KMS-11 (cell line): ENCODE results near the gene AKTIP.

Experiments used
- H2AFZ ChIP-seq: fragments of 200-600 bp; sonication (generic); 2 replicates; pipeline ENCODE4 v1.6.1; 2016; ENCODE audit warnings: antibody characterized with exemption, mixed run types, low read depth
- H3K27ac ChIP-seq: fragments of 200-600 bp; sonication (generic); 2 replicates; pipeline ENCODE4 v1.6.1; 2016; ENCODE audit warnings: mild to moderate bottlenecking, mixed run types
- H3K27me3 ChIP-seq: fragments of 200-600 bp; sonication (generic); 2 replicates; pipeline ENCODE4 v1.6.1; 2017; ENCODE audit warnings: mild to moderate bottlenecking, low read depth, mixed run types, moderate library complexity; ENCODE audit not compliant: insufficient read depth
- H3K36me3 ChIP-seq: fragments of 200-600 bp; sonication (generic); 2 replicates; pipeline ENCODE4 v1.6.1; 2017; ENCODE audit warnings: mild to moderate bottlenecking, mixed run types; ENCODE audit not compliant: insufficient read depth
- H3K4me1 ChIP-seq: fragments of 200-600 bp; sonication (generic); 2 replicates; pipeline ENCODE4 v1.6.1; 2016; ENCODE audit warnings: mild to moderate bottlenecking, low read depth, mixed run types; ENCODE audit not compliant: poor library complexity, severe bottlenecking
- H3K4me2 ChIP-seq: fragments of 200-600 bp; sonication (generic); 2 replicates; pipeline ENCODE4 v1.7.0; 2016; ENCODE audit warnings: mild to moderate bottlenecking, mixed run types
- H3K4me3 ChIP-seq: fragments of 200-600 bp; sonication (generic); IDR thresholded peaks from 2 replicates; pipeline ENCODE4 v1.6.1; 2017; ENCODE audit warnings: low read depth, low read length, mixed read lengths; ENCODE audit not compliant: insufficient read depth
- H3K79me2 ChIP-seq: fragments of 200-600 bp; sonication (generic); 2 replicates; pipeline ENCODE4 v1.6.1; 2016; ENCODE audit warnings: low read depth, mixed run types; ENCODE audit not compliant: insufficient read depth
- H3K9ac ChIP-seq: fragments of 200-600 bp; sonication (generic); 2 replicates; pipeline ENCODE4 v1.6.1; 2016; ENCODE audit warnings: mild to moderate bottlenecking, mixed run types
- H4K20me1 ChIP-seq: fragments of 200-600 bp; sonication (generic); 2 replicates; pipeline ENCODE4 v1.6.1; 2016; ENCODE audit warnings: mild to moderate bottlenecking, mixed run types; ENCODE audit not compliant: insufficient read depth
- TF ChIP-seq, protein P1 (sequence below): fragments of 200-600 bp; sonication (generic); conservative IDR thresholded peaks from 2 replicates; pipeline ENCODE4 v1.6.1; 2017; ENCODE audit warnings: low read depth, mild to moderate bottlenecking, antibody characterized with exemption, low read length, moderate library complexity, mixed read lengths

Gene AKTIP

DNA sequence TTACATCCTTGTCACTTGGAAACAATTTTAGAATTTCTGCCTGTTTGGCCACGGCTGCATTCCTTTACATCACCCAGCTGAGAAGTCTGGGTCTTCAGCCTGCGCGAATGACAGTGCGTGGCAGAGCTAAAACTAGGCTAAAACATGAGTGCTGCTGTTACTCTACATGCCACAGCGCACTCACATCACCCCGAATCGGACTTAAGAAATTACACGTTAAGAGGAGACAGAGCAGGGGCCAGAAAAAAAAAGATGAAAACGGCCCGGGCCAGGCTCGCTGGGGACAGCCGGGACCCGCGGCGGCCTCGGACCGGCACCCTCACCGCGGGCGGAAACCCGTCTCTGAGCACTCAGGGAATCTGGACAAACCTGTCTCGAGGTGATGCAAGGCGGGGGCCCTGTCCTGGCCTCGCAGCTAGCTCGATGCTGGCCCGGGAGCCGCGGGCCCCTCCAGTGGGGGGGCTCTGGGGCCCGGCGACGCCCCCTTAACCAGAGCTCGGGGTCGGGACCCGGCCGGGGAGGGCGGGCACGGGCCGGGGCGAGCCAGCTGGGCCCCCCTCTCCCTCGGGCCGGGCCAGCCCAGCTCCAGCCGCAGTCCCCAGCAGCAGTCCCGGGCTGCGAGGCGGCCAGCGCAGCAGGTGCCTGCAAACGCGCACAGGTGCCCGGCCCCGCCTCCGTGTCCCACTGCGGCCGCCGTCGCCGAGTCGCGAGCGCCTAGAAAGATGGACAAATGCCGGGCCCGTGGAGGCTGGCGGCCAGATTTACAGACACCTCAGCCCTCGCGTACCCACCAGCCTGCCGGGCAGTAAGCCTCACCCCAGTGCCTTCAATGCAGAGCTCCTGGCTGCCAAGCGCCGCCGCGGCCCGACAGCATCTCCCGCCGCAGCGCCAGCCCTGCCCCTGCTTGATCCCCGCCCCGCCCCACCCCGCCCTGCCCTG lies at the start of gene AKTIP:
Gene AKTIP, minus strand, starts transcription at position 879 of the 939 bp plus-strand sequence. CDS start 2,950 bp downstream, outside the sequence.
- peak within 1 kb of the TSS; percentile 59; the same call in 1 of the 2 replicates for H3K9ac ChIP-seq

DNA sequence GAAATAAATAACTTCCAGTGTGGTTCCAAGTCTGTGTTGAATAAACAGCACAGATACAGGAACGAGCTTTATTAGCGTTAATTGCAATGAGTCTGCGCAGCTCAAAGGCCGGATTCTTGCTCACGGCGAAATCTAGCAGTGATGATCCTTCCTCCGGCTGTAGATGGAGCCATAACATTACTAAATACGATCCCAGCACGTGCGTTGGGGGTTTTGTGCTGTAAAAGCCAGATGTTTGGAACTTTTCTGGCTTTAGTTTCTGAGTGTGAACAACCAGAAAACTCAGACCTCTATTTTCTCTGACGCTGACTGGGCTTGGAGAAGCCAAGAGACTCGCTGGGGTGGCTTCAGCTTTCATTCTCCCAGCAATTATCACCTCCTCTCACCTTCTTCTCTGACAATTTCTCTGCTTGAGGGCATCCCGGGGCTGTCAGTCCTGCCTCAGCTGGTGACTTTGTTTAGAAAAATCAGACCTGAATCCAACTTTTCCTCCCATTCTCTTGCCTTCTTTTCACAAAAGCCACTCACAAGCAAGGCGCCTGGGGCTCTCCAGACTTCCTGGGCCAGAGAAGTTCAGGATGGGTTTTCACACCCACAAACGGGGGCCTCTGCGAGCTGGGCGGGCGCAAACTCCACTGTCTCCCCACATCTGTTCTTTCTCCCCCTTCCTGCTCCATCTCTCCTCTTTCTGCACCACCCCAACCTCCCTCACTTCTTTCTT lies 47.1 kb upstream of the AKTIP start:
- no peak overlapping the region for H3K4me2 ChIP-seq
- no peaks in the 10 kb centered on the region for H3K27me3 ChIP-seq
- no peaks in the 10 kb centered on the region for H3K4me1 ChIP-seq
- TF ChIP-seq, protein P1, sequence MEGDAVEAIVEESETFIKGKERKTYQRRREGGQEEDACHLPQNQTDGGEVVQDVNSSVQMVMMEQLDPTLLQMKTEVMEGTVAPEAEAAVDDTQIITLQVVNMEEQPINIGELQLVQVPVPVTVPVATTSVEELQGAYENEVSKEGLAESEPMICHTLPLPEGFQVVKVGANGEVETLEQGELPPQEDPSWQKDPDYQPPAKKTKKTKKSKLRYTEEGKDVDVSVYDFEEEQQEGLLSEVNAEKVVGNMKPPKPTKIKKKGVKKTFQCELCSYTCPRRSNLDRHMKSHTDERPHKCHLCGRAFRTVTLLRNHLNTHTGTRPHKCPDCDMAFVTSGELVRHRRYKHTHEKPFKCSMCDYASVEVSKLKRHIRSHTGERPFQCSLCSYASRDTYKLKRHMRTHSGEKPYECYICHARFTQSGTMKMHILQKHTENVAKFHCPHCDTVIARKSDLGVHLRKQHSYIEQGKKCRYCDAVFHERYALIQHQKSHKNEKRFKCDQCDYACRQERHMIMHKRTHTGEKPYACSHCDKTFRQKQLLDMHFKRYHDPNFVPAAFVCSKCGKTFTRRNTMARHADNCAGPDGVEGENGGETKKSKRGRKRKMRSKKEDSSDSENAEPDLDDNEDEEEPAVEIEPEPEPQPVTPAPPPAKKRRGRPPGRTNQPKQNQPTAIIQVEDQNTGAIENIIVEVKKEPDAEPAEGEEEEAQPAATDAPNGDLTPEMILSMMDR: no peak; the same call in 1 of the 2 replicates
- no peaks in the 10 kb centered on the region for H3K79me2 ChIP-seq
- no peak overlapping the region for H3K4me3 ChIP-seq
- no peak overlapping the region for H2AFZ ChIP-seq
- no peak overlapping the region for H3K9ac ChIP-seq
- H3K27ac ChIP-seq: no peak overlapping the region
- H3K36me3 ChIP-seq: no peaks in the 10 kb centered on the region
- no peaks in the 10 kb centered on the region for H4K20me1 ChIP-seq

More for the DNA sequence above, at the start of gene AKTIP:
- no peaks in the 10 kb centered on the region for H4K20me1 ChIP-seq
- TF ChIP-seq, protein P1: no peak
- no peaks in the 10 kb centered on the region for H3K27me3 ChIP-seq
- peak within 1 kb of the TSS; percentile 79 for H2AFZ ChIP-seq
- H3K4me1 ChIP-seq: peaks cover 17% of the 10 kb centered on the region
- no peaks in the 10 kb centered on the region for H3K36me3 ChIP-seq
- no peak within 1 kb of the TSS for H3K4me3 ChIP-seq
- H3K79me2 ChIP-seq: peaks cover 8% of the 10 kb centered on the region; the same call in 1 of the 2 replicates
- H3K27ac ChIP-seq: peak within 1 kb of the TSS; percentile 51; the same call in 1 of the 2 replicates
- peak within 1 kb of the TSS; percentile 67 for H3K4me2 ChIP-seq

DNA sequence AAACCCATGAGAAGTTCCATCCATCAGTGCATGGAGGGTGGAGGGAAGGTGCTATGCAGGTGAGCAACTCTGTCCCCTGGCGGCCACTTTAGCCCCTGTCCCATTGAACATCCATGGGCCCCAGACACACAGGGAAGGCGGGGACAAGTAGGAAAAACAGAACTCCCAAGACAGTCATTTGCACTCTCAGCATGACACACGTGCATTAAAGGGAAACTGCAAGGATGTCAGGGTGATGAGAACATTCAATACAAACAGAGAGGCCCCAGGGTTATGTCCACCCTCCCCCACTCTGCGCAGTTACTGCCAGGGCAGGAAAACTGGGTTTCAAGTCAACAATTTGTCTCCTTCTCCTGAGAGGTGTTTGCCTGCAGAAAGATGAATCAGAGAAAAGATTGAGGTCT lies 44.0 kb upstream of the AKTIP start:
- no peaks in the 10 kb centered on the region for H3K36me3 ChIP-seq
- no peak overlapping the region for H3K9ac ChIP-seq
- no peak overlapping the region for H2AFZ ChIP-seq
- H4K20me1 ChIP-seq: no peaks in the 10 kb centered on the region
- no peaks in the 10 kb centered on the region for H3K79me2 ChIP-seq
- H3K4me3 ChIP-seq: no peak overlapping the region
- no peaks in the 10 kb centered on the region for H3K27me3 ChIP-seq
- no peak overlapping the region for H3K27ac ChIP-seq
- H3K4me2 ChIP-seq: no peak overlapping the region
- TF ChIP-seq, protein P1: no peak
- H3K4me1 ChIP-seq: no peaks in the 10 kb centered on the region

DNA sequence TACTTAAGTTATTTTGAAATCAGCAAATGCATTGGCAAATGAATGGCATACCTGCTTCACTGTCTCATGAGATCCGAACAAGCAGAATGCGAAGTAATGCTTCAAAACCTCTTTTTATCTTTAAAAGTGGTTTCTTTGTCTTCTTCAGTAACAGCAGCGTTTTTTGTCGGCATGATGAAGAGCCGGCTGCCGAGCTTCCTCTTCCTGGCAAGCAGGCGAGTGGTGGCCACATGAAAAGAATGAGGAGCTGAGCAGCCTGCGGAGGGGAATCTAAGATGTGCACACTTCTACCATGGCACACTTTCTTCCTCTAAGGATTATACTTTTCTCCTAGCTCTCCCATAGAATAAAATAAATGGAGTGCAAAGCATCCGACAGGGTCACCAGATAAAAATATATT lies 42.4 kb upstream of the AKTIP start:
- Histone ChIP-seq H3K79me2 (no peaks in the 10 kb centered on the region), H3K27ac (no peak overlapping the region), H3K36me3 (no peaks in the 10 kb centered on the region), H3K4me1 (no peaks in the 10 kb centered on the region), H2AFZ (no peak overlapping the region), H4K20me1 (no peaks in the 10 kb centered on the region), H3K9ac (no peak overlapping the region), H3K27me3 (no peaks in the 10 kb centered on the region), H3K4me3 (no peak overlapping the region), H3K4me2 (no peak overlapping the region)
- TF ChIP-seq, protein P1: no peak
